Left colon (tissue), 2 donors: ENCODE results near the gene FAP. TPM values are rescaled to one million over a fixed set of nuclear protein-coding genes. Genes with fewer than 3 reads are reported as not detected.

ENCODE experiments used
- ATAC-seq: fragments of 200-7000 bp; cut with Tn5 transposase; one replicate; pipeline ENCODE4 v1.9.1; 2020; ENCODE audit warnings: mild to moderate bottlenecking, moderate library complexity
- DNase-seq, 2 donors: peaks; one replicate each; pipeline ENCODE4 v3.0.0-alpha.2; 2020
- intact Hi-C, 2 donors: fragments of 100-400 bp; cut with DNase I in 1 of 2; cut with micrococcal nuclease in 1 of 2; formaldehyde crosslinking; loops; one replicate each; pipeline versions ENCODE4 v1.11.2 to v1.14.0; 2022; cut with DNase I, micrococcal nuclease
- total RNA-seq, 2 donors: library from RNA; stranded (reverse); fragmentation: NEBNext Ultra II Directional; extraction: Animal tissue kit (Norgen Biotek cat#: 25700); gene quantifications; one replicate each; pipeline ENCODE4 v1.2.1, GENCODE V29; 2021
- donor health status: DM: no; HTN: no; CAD: no.
- donor health status: DM: yes; HTN: yes; CAD: no.

Gene FAP
- total RNA-seq, 2 donors from 2014 or later = 0.34 to 0.78 TPM

- intact Hi-C loops = no loop called here
- ATAC-seq = no peak
- no peak for DNase-seq
These were observed 1.8 kb upstream of the FAP start for GRCh38 chr2:162245061-162245460.

- DNase-seq (no peak), ATAC-seq (no peak)
- intact Hi-C loops = no loop called here
These were observed 1.3 kb upstream of the FAP start for GRCh38 chr2:162244541-162245031.

GRCh38 chr2:162243715-162244114 is 470 bp upstream of the FAP start:
- ATAC-seq = no peak
- intact Hi-C loops = no loop called here
- no peak for DNase-seq

GRCh38 chr2:162242586-162243280 is 512 bp downstream of the FAP start:
- DNase-seq = no peak
- intact Hi-C loops = no loop called here
- ATAC-seq = no peak

GRCh38 chr2:162241571-162241970 is 1.7 kb downstream of the FAP start:
- ATAC-seq (no peak), DNase-seq (no peak)
- intact Hi-C loops = no loop called here

GRCh38 chr2:162234620-162235462 is 8.4 kb downstream of the FAP start:
- ATAC-seq (no peak), DNase-seq (no peak)
- intact Hi-C loops = no loop called here

- intact Hi-C loops = no loop called here
- DNase-seq (no peak), ATAC-seq (no peak)
These were observed 10.0 kb downstream of the FAP start for GRCh38 chr2:162233197-162233596.

- ATAC-seq = no peak
- DNase-seq = no peak
- intact Hi-C loops = no loop called here
These were observed 10.6 kb downstream of the FAP start for GRCh38 chr2:162232671-162233070.

- DNase-seq (no peak), ATAC-seq (no peak)
- intact Hi-C loops = no loop called here
These were observed 11.2 kb downstream of the FAP start for GRCh38 chr2:162232027-162232426.

- no peak for DNase-seq
- no peak for ATAC-seq
- intact Hi-C loops = no loop called here
These were observed 12.5 kb downstream of the FAP start for GRCh38 chr2:162230761-162231160.

GRCh38 chr2:162226836-162227235 is 16.4 kb downstream of the FAP start:
- intact Hi-C loops = no loop called here
- DNase-seq = no peak
- ATAC-seq = no peak

GRCh38 chr2:162221064-162221463 is 22.2 kb downstream of the FAP start:
- intact Hi-C loops = loop anchor here in 1 of 2 donors (2.0 kb wide), 1 partner anchor 78 kb away; no protein-coding TSS in a partner anchor
- DNase-seq = peak; percentile 34 to 53
- ATAC-seq = peak; percentile 52

GRCh38 chr2:162220368-162220767 is 22.9 kb downstream of the FAP start:
- ATAC-seq (no peak), DNase-seq (no peak)
- intact Hi-C loops = loop anchor here in 1 of 2 donors (2.0 kb wide), 1 partner anchor 78 kb away; no protein-coding TSS in a partner anchor

GRCh38 chr2:162219426-162219825 is 23.8 kb downstream of the FAP start:
- intact Hi-C loops = no loop called here
- ATAC-seq (no peak), DNase-seq (no peak)

- ATAC-seq (no peak), DNase-seq (no peak)
- intact Hi-C loops = no loop called here
These were observed 25.6 kb downstream of the FAP start for GRCh38 chr2:162217598-162217997.

- ATAC-seq (no peak), DNase-seq (no peak)
- intact Hi-C loops = no loop called here
These were observed 28.1 kb downstream of the FAP start for GRCh38 chr2:162215162-162215561.

- intact Hi-C loops = no loop called here
- no peak for DNase-seq
- no peak for ATAC-seq
These were observed 30.9 kb downstream of the FAP start for GRCh38 chr2:162212366-162212765.

- ATAC-seq (no peak), DNase-seq (no peak)
These were observed 31.5 kb downstream of the FAP start for GRCh38 chr2:162211732-162212131.

GRCh38 chr2:162210385-162210784 is 32.9 kb downstream of the FAP start:
- ATAC-seq = no peak
- DNase-seq = no peak
- intact Hi-C loops = no loop called here

More at GRCh38 chr2:162211732-162212131, 31.5 kb downstream of the FAP start:
- intact Hi-C loops = no loop called here

GRCh38 chr2:162202203-162202602 is 41.0 kb downstream of the FAP start:
- intact Hi-C loops = no loop called here
- ATAC-seq (no peak), DNase-seq (no peak)
